ENCODE results near the gene SCN1B. TPM values are rescaled to one million over a fixed set of nuclear protein-coding genes. Genes with fewer than 3 reads are reported as not detected.

The SCN1B gene
- total and polyA plus RNA-seq, 9 donors, result 0.83 to 13.9 (median 5.7) TPM

DNA sequence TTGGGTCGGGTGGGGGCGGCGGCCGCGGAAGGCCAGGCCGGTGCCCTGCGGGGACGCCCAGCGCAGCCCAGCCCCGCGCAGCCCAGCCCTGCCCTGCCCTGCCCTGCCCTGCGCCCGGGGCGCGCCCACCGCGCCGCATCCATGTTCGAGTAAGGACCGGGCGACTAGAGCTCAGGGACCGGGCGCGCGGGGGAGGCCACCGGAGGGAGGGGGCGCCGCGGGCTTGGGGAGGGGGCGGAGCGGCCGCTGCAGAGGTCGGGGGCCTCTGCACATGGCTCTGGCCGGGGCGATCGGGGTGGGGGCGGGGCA is 30.0 kb upstream of the SCN1B start:
- peak overlapping the region; percentile 97 to 99 for H3K27ac ChIP-seq
- WGBS, 3 donors, result 1 to 3% methylated on average over 26 to 37 of the region's 37 CpGs; no CpG with 5 or more reads in 1 of the 3 donors
- DNase-seq, result no peak
- TF ChIP-seq, protein P1, sequence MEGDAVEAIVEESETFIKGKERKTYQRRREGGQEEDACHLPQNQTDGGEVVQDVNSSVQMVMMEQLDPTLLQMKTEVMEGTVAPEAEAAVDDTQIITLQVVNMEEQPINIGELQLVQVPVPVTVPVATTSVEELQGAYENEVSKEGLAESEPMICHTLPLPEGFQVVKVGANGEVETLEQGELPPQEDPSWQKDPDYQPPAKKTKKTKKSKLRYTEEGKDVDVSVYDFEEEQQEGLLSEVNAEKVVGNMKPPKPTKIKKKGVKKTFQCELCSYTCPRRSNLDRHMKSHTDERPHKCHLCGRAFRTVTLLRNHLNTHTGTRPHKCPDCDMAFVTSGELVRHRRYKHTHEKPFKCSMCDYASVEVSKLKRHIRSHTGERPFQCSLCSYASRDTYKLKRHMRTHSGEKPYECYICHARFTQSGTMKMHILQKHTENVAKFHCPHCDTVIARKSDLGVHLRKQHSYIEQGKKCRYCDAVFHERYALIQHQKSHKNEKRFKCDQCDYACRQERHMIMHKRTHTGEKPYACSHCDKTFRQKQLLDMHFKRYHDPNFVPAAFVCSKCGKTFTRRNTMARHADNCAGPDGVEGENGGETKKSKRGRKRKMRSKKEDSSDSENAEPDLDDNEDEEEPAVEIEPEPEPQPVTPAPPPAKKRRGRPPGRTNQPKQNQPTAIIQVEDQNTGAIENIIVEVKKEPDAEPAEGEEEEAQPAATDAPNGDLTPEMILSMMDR (IDR thresholded peaks at IDR 0.05), result no peak
- TF ChIP-seq POLR2A (IDR thresholded peaks at IDR 0.05), result no peak
- no peak for TF ChIP-seq EP300 (IDR thresholded peaks at IDR 0.05)
- peak overlapping the region; percentile 91 for H3K4me3 ChIP-seq
- intact Hi-C loops (cut with DNase I), result no loop called here
- H3K36me3 ChIP-seq, result no peaks in the 10 kb centered on the region
- no peaks in the 10 kb centered on the region for H3K27me3 ChIP-seq
- peaks cover 25% of the 10 kb centered on the region for H3K4me1 ChIP-seq (ENCODE audit: insufficient read depth)
- no peaks in the 10 kb centered on the region for H3K9me3 ChIP-seq

- TF ChIP-seq EP300 (IDR thresholded peaks at IDR 0.05) (no peak), POLR2A (IDR thresholded peaks at IDR 0.05) (no peak)
- TF ChIP-seq, protein P1 (IDR thresholded peaks at IDR 0.05), result no peak
- intact Hi-C loops (cut with DNase I), result no loop called here
- Histone ChIP-seq H3K9me3 (no peaks in the 10 kb centered on the region), H3K4me1 (ENCODE audit: insufficient read depth) (peaks cover 25% of the 10 kb centered on the region), H3K27ac (peak overlapping the region; percentile 97 to 99), H3K36me3 (no peaks in the 10 kb centered on the region), H3K4me3 (peak overlapping the region; percentile 91), H3K27me3 (no peaks in the 10 kb centered on the region)
- WGBS, 3 donors, result 2 to 3% (median 3%) methylated on average over 30 to 46 of the region's 46 CpGs
- DNase-seq, result peak in 4 of 5 donors; percentile 51 to 72 (median 70)
Measured at GRCh38 chr19:35000647-35001501, 29.4 kb upstream of the SCN1B start.

- 74 to 85% (median 81%) methylated on average over 11 of the region's 11 CpGs for WGBS, 3 donors
- H3K9me3 ChIP-seq, result no peaks in the 10 kb centered on the region
- DNase-seq, result no peak
- intact Hi-C loops (cut with DNase I), result no loop called here
- peak overlapping the region in 1 of 2 donors; percentile 24 for H3K27ac ChIP-seq
- H3K27me3 ChIP-seq, result no peaks in the 10 kb centered on the region
- no peak overlapping the region for H3K4me3 ChIP-seq
- H3K36me3 ChIP-seq, result no peaks in the 10 kb centered on the region
- peaks cover 19% of the 10 kb centered on the region for H3K4me1 ChIP-seq (ENCODE audit: insufficient read depth)
- TF ChIP-seq POLR2A (IDR thresholded peaks at IDR 0.05) (no peak), EP300 (IDR thresholded peaks at IDR 0.05) (no peak)
- TF ChIP-seq, protein P1 (IDR thresholded peaks at IDR 0.05), result no peak
Measured at GRCh38 chr19:35002037-35002535, 28.2 kb upstream of the SCN1B start.

- DNase-seq, result no peak
- Histone ChIP-seq H3K27me3 (no peaks in the 10 kb centered on the region), H3K4me3 (no peak overlapping the region), H3K9me3 (no peaks in the 10 kb centered on the region), H3K4me1 (ENCODE audit: insufficient read depth) (peaks cover 11% of the 10 kb centered on the region), H3K36me3 (no peaks in the 10 kb centered on the region), H3K27ac (no peak overlapping the region)
- TF ChIP-seq, protein P1 (IDR thresholded peaks at IDR 0.05), result no peak
- TF ChIP-seq POLR2A (IDR thresholded peaks at IDR 0.05) (no peak), EP300 (IDR thresholded peaks at IDR 0.05) (no peak)
- WGBS, 3 donors, result 83 to 84% (median 83%) methylated on average over 18 of the region's 18 CpGs
- intact Hi-C loops (cut with DNase I), result no loop called here
Measured at GRCh38 chr19:35004517-35005255, 25.6 kb upstream of the SCN1B start.
